Ramos (cell line): ENCODE data around the gene NMUR1.

Experiments
- in situ Hi-C: fragments of 300-500 bp; cut with MboI; formaldehyde crosslinking; loops from one replicate; pipeline ENCODE4 v1.14.3; 2022; ENCODE audit warnings: low sequenced_read_pairs; ENCODE audit not compliant: unreplicated experiment

Gene NMUR1

DNA sequence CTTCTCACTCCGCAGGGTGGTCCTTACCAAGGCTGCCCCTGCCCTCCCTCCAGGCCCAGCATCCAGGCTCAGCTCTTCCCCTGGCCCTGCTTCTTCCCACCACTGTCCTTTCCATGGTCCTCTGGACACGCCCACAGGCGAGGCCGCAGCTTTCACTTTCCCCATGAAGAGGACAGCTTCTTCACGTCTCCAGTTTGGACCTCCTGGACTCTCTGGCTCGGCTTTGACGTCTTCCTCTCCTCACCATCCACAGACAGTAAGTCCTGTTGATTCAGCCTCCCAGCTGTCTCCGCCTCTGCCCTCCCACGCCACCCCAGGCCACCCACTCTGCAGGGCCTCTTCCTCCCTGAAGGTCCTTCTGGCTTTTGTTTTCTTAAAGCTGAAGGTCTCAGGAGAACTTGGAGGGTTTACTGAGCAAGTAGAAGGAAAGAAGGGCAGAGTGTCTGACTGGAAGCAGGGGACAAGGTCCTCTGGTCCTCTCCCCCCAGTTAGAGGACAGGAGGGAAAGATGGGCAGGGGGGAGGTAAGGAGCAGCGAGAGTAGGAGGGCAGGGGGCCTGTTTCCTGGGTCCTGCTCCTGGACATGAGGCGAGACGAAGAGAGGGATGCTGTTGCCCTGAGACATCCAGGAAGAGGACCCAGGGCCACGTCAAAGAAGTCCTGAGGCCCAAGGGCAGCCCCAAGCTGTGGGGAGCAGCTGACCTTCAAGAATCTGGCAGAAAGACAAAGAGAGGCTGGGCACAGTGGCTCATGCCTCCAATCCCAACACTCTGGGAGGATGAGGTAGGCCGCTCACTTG is 24.7 kb upstream of the NMUR1 start:
- in situ Hi-C loops, result no loop called here

DNA sequence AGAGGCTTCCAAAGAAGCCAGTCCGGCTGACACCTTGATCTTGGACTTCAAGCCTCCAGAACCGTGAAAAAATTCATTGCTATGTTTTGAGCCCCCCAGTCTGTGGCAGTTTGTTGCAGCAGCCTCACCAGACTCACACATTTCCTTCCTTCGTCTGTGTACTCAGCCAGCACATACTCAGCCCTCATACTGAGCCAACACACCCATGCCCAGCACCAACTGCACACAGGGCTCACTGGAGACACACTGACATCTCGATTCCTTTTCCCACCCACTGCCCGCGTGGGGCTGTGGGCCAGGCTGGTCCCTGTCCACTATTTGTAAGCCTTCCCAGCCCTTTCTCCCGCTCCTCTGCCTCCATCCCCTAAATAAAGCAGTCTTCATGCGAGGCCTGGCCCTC is 24.1 kb upstream of the NMUR1 start:
- in situ Hi-C loops, result no loop called here

DNA sequence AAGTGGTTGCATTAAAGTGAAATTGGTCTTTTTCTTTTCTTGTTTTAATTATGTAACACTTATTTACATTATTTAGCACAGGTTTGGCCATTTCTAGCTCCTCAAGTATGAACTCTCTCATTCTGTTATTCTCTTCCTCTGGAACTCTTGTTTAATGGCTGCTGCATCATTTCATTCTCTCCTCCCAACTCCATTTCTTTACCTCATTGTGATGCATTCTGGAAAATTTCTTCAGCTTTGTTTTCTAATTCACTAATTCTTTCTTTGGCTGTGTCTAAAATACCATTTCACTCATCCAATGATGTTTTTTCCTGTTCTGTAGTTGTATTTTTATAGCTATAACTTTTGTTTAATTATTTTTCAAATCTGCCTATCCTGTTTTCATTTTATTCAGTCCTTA is 22.5 kb upstream of the NMUR1 start:
- in situ Hi-C loops, result no loop called here

DNA sequence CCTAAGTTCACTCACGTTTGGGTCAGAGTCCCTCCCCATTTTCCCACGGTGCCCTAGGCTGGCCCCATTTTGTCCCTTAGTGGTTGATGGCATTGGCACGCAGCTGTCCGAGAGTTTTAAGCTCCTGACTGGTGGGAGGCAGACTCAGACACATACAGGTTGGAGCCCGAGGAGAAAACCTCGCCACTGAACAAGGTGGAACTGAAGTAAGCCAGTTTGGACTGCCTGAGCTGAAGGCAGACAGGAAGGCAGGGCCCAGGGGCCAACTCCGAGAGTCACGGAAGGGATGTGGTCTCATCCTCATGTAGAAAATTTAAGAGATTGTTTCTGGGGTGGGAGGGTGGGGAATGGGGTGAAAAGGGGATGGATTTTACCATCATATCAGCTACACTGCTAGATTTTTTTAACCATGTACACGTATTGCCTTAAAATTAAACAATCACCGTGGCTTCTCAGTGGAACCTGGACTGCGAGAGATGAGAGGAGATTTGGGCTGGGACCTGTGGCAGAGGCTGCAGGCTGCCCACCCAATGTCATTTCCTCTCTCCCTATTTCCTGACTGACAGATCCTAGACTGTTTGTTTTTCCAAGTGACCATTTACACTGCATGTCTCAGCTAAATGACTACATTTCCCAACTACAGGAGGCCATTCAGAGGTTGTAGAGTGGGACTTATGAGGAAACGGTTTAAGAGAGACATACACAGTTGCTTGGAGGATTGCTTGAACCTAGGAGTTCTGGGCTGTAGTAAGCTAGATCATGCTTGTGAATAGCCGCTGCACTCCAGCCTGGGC is 19.4 kb upstream of the NMUR1 start:
- in situ Hi-C loops, result no loop called here

DNA sequence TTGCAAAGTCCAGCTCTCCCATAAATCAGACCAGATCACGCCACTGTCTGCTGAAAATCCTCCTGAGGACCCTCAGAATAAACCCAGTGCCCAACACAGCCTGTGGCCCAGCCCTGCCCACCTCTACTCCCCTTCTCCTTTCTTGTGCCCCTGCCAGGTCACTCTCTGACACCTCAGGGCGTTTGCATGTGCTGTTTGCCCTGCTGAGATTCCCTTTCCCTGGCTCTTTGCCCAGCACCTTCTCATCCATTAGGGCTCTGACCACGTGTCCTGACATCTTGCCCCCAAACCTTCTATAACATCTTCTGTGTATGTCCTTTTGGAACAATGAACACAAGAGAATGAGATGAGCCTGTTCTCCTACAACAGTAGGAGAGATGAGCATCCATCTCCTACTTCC is 18.5 kb upstream of the NMUR1 start:
- in situ Hi-C loops, result no loop called here

DNA sequence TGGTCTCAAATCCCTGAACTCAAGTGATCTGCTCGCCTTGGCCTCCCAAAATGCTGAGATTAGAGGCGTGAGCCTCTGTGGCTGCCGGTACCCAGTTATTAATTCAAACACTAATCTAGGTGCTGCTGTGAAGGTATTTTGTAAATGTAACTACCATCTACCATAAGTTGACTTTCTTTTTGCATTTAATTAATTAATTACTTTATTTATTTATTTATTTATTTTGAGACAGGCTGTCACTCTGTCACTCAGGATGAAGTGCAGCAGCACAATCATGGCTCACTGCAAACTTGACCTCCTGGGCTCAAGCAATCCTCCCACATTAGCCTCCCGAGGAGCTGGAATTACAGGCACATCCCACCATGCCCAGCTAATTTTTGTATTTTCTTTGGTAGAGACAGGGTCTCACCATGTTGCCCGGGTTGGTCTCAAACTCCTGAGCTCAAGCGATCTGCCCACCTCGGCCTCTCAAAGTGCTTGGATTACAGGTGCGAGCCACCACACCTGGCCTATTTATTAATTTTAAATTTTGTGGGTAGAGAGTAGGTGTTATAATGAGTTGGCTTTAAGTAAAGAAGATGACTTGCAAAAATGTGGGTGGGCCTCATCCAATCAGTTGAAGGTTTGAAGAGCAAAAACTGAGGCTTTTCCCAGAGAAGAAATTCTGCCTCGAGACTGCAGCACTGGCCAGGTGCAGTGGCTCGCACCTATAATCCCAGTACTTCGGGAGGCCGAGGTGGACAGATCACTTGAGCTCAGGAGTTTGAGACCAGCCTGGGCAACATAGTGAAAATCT is 17.3 kb upstream of the NMUR1 start:
- in situ Hi-C loops, result no loop called here

DNA sequence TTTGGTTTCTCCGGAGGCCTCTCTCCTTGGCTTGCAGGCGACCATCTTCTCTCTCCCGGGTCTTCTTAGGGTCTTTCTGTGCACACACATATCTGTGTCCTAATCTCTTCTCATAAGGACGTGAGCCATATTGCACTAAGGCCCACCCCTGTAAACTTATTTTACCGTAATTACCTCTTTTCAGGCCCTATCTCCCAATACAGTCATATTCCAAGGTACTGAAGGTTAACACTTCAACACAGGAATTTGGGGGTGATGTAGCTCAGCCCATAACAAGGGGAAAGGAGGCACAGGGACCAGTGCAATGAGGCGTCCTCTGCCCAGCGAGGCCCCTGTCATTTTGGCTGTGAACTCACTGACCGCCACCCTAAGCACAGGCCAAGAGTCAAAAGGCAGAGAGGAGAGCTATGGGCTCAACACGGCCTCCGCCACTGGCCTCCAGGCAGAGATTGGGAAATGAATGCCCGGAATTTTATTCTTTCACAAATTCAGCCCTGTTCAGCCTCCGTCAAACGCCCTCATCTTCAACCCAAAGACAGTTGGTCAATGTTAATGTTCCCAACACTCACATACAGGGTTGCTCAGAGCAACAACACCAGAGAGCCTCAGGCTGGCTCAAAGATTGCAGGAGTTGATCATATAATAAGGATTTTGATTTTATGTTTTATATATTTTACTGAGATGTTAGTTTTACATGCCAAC is 15.9 kb upstream of the NMUR1 start:
- in situ Hi-C loops, result no loop called here

DNA sequence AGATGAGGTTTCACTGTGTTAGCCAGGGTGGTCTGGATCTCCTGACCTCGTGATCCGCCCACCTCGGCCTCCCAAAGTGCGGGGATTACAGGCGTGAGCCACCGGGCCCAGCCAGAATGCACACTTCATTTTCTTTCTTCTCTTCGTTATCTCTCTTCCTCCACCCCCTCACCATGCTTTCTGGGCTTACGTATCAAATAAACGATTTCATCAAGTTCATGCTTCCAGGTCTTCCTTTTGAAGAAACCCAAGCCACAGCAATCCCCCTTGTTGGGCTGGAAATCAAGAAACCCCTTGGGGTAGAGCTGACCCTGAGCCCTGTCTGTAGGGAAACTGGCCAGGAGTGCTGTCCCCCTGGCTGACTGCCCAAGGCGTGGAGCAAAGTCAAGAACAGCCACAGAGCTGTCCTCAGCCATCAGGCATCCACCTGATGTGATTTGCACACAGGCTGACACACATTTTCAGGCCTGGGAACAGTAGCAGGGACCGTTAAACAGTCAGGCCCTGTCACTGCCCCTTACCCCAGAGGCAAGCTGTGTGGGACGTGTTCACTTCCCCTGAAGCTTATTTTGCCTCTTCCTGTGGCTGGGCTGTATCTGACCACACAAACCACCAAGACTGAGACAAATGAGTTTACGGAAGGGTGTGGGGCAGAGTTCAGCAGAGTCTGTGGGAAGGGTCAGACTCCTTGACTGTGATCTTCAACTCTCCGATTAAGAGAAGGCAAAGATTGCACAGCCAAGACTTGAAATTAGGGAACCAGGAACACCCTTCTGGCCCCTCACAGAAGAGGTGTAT is 15.1 kb upstream of the NMUR1 start:
- in situ Hi-C loops, result no loop called here

DNA sequence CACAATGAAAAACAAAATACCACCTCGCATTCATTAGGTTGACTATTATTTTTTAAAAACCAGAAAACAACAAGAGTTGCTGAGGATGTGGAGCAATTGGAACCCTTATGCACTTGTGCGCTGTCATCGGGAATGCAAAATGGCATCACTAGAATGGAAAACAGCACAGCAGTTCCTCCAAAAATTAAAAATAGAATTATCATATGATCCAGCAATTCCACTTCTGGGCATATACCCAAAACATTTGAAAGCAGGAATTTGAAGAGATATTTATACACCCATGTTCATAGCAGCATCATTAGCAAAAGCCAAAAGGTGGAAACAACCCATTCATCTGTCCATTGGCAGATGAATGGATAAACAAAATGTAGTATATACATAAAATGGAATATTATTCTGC is 11.9 kb upstream of the NMUR1 start:
- in situ Hi-C loops, result no loop called here

DNA sequence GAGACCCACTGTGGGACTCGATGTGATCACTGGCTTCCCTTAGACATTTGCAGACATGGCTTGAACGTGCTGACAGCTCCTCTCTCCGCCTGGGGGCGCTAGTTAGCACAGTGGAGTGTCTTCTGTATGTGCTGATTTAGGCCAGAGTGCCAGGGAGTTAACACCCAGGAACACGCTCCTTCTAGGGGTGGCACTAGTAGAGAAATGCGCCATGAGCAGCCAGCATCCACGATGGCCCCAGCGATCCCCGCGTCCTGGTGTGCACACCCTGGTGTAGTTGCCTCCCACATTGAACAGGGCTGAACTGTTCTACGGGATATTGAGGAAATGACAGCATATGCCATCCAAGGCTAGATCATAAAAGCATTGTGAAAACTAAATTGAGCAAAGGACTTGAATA is 11.4 kb upstream of the NMUR1 start:
- in situ Hi-C loops, result no loop called here

DNA sequence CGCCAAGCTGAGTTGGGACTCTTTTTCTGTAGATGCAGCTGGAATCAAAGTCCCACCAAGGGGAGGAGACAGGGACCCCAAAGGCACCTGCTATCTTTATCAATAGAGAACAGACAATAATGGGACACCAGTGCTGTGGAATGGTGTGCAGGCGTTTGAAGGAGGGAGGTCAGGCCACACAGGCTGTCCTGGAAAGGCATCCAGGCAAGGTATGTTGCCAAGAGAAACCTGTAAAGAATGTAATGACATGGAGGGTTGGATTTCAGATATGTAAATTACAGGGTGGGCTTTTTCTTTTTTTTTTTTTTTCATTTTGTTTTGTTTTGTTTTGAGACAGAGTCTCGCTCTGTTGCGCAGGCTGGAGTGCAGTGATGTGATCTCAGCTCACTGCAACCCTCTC is 9.7 kb upstream of the NMUR1 start:
- in situ Hi-C loops, result no loop called here

DNA sequence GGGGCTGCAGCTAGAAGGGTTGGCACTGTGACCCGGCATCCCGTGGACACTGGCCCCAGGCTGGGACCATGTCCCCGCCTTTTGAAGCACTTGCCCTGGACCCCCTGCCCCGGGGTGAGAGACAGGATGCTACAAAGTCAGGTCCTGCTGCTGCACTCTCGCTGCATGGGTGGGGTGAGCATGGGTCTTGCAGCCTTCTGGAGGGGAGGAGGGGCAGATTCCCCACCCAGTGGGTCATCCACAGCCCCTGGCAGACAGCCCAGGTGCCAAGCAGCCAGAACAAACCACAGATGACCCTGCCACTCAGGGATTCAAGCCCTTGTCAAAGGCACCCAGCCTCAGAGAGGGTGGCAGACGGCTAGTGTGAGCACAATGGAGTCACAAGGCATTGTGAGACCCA is 5.7 kb upstream of the NMUR1 start:
- in situ Hi-C loops, result no loop called here

DNA sequence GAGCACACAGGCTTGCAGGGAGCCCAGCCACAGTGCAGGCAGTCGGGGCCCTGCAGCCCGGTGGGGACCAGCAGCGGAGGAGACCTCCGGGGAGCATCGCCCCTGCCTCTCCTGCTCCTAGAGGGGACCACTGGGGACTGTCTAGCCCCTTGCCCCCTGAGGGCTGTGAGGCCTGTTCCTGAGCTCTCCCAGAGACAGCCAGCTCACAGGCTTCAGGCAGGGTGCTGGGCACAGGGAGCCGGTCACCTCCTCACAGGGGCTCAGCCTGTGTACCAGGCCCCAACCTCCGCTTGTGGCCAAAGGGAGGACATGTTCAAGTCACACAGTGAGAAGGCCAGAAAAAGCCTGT is 3.5 kb upstream of the NMUR1 start:
- in situ Hi-C loops, result no loop called here

DNA sequence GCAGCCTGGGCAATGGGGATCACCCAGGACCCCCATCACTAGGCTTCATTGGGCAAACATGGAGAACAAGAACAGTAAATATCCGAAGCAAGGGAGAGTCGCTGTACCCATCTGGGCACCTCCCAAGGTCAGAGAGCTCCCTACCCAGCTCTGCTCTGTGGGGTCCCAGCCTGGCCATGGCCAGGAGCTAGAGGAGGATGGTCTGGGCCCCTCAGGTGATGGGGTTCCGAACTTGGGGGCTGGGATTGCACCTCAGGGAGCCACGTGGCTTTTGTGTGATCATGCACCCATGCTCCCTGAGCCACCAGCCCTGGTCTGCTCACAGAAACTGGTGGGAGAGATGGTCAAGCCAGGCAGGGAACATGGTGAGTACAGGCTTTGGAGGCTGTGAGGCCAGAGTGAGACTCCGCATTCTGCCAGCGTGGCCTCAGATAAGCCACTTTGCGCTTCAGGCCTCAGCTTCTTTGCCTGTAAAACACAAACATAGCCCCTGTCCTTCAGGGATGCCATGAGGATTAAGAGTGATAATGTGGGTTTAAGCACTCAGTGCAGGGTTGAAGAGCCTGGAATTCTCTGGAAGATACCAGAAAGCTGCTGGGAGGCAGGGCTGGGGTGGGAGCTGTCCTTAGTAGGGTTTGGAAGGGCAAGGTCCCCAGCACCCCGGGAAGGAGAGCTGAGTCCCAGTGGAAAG is 3.0 kb upstream of the NMUR1 start:
- in situ Hi-C loops, result no loop called here

DNA sequence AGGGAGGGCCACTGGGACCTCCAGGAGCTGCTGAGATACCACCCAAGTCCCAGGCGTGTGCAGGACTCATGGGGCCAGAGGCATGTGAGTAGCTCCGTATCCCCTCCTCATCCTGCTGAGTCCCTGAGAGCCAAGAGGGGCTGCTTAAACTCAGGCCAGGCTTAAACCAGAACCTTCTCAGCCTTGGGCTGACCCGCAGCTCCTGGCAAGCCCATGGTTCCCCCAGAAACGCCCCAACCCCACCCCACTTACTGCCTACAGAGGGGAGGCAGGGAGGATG is 2.5 kb upstream of the NMUR1 start:
- in situ Hi-C loops, result no loop called here

DNA sequence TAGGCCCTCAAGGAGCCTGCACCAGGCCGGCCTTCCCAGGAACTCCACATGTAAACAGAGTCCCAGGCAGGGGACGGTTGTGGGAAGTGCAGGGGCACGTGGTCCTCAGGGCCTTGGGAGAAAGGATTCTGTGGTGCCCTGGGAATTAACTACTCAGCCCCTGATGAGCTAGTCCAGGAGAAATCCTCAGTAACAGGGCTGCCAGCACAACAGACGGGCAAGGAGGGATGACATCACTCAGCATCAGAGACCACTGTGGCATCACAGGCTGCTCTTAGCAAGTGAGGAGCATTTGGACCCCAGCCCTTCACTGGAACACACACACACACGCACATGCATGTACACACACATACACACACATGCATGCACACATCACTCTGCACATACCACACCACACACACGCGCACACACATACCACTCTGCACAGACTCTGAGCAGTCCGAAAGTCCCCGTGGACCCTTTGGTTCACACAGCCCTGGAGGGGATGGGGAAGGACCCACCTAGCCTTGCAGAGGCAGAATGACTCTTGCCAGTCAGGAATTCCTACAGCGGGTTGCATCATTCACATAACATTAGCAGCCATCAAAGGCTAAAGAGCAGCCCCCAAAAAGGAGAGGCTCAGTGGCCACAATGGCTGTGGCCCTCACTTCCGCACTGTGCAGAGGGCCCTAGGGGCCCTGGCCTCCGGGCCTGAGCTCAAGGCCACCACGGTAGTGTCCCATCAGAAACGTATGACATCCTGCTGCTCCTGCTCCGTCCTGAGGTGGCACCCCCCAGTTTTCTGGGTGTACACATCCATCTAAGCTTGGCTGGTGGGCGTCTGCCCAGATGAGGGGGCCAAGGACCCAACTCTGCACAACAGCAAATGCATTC is 1.9 kb upstream of the NMUR1 start:
- in situ Hi-C loops, result no loop called here

DNA sequence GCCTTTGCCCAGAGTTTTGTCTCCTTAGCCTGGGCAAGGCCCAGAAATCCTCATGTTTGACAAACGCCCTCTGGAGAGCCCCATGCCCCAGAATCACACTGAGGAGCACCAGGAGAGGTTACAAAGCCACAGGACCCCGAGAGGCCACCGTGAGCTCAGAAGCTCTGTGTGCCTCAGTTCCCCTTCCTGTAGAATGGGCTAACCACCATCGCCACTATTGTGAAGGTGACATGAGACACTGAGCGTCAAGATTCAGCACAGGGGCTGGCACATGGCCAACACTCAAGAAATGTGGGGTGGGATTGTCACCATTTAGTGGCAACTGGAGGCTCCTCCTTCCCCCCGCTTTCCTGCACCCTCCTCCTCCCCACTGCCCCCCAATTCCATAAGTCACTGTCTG is 1.2 kb upstream of the NMUR1 start:
- in situ Hi-C loops, result no loop called here

DNA sequence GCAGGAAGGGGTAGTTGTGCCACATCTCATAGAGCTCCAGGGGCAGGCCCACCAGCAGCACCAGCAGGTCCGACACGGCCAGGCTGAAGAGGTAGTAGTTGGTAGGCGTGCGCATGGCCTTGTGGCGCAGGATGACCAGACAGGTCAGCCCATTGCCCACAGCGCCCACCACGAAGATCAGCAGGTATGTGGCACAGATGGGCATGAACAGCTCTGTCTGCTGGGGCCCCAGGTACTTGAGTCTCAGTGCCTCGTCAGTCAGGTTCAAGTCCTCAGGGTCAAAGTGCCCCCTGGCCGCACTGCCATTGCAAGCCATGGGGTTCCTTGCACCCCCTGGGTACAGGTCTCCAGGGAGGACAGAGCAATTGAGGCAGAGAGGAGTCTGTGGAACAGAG is 1.6 kb downstream of the NMUR1 start:
- in situ Hi-C loops, result no loop called here
